ENCODE results near the gene CUL9. TPM values are rescaled to one million over a fixed set of nuclear protein-coding genes. Genes with fewer than 3 reads are reported as not detected.

The CUL9 gene
- total and polyA plus RNA-seq, 11 donors = 6.5 to 22.3 (median 12.5) TPM

DNA sequence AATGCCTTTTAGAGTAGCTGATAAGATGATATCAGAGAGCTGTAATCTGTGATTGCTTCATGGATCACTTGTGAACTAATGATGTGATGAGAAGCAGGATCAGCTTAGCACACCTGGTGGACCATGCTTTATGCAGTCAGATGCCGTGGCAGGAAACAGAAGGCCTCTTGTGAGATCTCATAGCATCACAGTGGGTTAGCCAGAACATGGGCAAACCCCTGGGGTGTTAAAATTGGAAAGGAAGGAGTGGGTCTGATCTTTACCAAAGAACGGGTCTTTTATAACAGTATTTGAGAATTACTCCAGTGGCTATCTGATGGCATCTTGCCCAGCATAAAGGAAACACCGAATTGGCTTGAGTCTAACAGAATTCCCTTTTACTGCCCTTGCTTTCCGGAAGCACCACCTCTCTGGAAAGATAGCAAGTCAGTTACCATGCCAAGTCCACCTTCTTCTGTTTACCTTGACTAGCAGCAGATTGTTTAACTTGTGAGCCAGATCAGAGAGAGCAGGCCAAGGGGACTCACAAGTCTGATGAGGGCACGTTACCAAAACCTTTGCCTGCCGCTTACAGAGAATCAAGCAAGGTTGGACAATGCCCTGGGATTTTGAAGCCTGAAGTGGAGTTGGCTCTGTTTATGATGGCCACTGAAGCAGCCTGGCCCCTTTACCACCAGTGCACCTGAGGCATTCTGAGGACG lies 31.8 kb upstream of the CUL9 start:
- 59 to 66% (median 63%) methylated on average over 7 of the region's 7 CpGs for WGBS, 4 donors
- no peak for TF ChIP-seq POLR2A (IDR thresholded peaks at IDR 0.05)
- ATAC-seq (peak in 1 of 4 donors; percentile 17), DNase-seq (no peak)
- no peaks in the 10 kb centered on the region for H3K9me3 ChIP-seq
- no peaks in the 10 kb centered on the region for H3K36me3 ChIP-seq
- intact Hi-C loops (cut with DNase I) = no loop called here
- H3K4me3 ChIP-seq = no peak overlapping the region
- H3K4me1 ChIP-seq = peaks cover 0 to 4% (median 0%) of the 10 kb centered on the region in 12 donors
- H3K27ac ChIP-seq = no peak overlapping the region
- H3K27me3 ChIP-seq = no peaks in the 10 kb centered on the region

GRCh38 chr6:43159599-43159998 lies 22.4 kb upstream of the CUL9 start:
- intact Hi-C loops (cut with DNase I) = no loop called here
- no peak for ATAC-seq
- Histone ChIP-seq H3K27ac (no peak overlapping the region), H3K36me3 (no peaks in the 10 kb centered on the region), H3K4me3 (no peak overlapping the region), H3K4me1 (no peaks in the 10 kb centered on the region), H3K9me3 (no peaks in the 10 kb centered on the region), H3K27me3 (no peaks in the 10 kb centered on the region)
- 93 to 97% (median 94%) methylated on average over 10 to 11 of the region's 11 CpGs for WGBS, 4 donors
- no peak for TF ChIP-seq POLR2A (IDR thresholded peaks at IDR 0.05)
- TF ChIP-seq, protein P1, sequence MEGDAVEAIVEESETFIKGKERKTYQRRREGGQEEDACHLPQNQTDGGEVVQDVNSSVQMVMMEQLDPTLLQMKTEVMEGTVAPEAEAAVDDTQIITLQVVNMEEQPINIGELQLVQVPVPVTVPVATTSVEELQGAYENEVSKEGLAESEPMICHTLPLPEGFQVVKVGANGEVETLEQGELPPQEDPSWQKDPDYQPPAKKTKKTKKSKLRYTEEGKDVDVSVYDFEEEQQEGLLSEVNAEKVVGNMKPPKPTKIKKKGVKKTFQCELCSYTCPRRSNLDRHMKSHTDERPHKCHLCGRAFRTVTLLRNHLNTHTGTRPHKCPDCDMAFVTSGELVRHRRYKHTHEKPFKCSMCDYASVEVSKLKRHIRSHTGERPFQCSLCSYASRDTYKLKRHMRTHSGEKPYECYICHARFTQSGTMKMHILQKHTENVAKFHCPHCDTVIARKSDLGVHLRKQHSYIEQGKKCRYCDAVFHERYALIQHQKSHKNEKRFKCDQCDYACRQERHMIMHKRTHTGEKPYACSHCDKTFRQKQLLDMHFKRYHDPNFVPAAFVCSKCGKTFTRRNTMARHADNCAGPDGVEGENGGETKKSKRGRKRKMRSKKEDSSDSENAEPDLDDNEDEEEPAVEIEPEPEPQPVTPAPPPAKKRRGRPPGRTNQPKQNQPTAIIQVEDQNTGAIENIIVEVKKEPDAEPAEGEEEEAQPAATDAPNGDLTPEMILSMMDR (IDR thresholded peaks at IDR 0.05) = no peak
- DNase-seq = no peak

DNA sequence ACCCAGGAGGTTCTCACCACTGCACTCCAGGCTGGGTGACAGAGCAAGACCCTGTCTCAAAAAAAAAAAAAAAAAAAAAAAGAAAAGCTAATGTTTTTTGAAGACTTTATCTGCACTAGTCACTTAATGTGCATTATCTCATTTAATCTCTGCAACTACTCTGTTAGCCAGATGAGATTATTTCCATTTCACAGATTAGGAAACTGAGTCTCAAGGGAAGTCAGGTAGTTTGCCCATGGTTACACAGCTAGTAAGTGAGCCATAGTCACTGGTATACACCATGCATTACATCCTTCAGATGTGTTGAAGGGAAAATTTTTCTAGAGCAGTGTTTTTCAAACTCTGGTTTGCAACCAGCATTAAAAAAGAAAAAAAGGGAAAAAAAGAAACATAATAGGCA lies 18.1 kb upstream of the CUL9 start:
- TF ChIP-seq, protein P1 (IDR thresholded peaks at IDR 0.05) = no peak
- no peak for TF ChIP-seq POLR2A (IDR thresholded peaks at IDR 0.05)
- Histone ChIP-seq H3K36me3 (no peaks in the 10 kb centered on the region), H3K9me3 (no peaks in the 10 kb centered on the region), H3K27ac (no peak overlapping the region), H3K4me1 (no peaks in the 10 kb centered on the region), H3K27me3 (no peaks in the 10 kb centered on the region), H3K4me3 (no peak overlapping the region)
- ATAC-seq (no peak), DNase-seq (no peak)
- intact Hi-C loops (cut with DNase I) = no loop called here

- intact Hi-C loops (cut with DNase I) = loop anchor here in 1 of 10 donors (5.0 kb wide), 1 partner anchor 113 kb away; the partner anchor contains the start of genes KLC4 and MRPL2
Observed at GRCh38 chr6:43170417-43170930, 11.5 kb upstream of the CUL9 start.

More at GRCh38 chr6:43170417-43170930, 11.5 kb upstream of the CUL9 start:
- ATAC-seq = peak; percentile 52 to 58 (median 54)
- Histone ChIP-seq H3K9me3 (no peaks in the 10 kb centered on the region), H3K4me3 (peak overlapping the region; percentile 30 to 100 (median 94)), H3K27me3 (no peaks in the 10 kb centered on the region), H3K36me3 (peaks cover 0 to 8% (median 6%) of the 10 kb centered on the region in 9 donors), H3K27ac (peak overlapping the region; percentile 76 to 100 (median 96)), H3K4me1 (peaks cover 8 to 35% (median 31%) of the 10 kb centered on the region in 12 donors)
- peak; percentile 76 to 83 (median 82) for DNase-seq
- 1% methylated on average over 18 of the region's 18 CpGs for WGBS, 4 donors
- TF ChIP-seq POLR2A (IDR thresholded peaks at IDR 0.05) = no peak
- TF ChIP-seq, protein P1 (IDR thresholded peaks at IDR 0.05) = no peak
